ENCODE results near the gene NLRP5.
"Not testable (repeated sequence)": the region's sequence is repeated elsewhere in the genome, so short reads cannot be mapped to it uniquely, and the experiment has no call there.

The NLRP5 gene

DNA sequence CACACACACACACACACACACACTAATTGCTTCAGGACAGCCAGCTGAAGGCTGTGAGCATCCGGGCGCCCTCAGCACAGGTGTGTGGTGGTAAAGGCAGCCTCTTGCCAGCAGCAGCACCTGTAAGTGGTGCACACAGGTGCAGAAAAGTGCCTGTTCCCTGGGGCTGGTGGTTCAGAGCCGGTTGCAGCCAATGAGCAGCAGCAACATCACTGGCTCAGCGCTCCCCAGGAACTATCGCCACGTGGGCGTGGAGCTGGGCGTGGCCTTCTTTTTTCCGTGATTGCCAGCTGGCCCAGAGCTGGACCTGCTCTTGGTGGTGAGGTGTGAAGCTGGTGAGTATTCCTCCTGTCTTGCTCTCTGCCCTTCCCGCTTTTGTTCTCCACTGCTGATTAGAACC lies at the start of gene NLRP5:
Gene NLRP5 (plus strand): TSS at position 289 of the 400 bp plus-strand sequence.
- no peak for DNase-seq

DNA sequence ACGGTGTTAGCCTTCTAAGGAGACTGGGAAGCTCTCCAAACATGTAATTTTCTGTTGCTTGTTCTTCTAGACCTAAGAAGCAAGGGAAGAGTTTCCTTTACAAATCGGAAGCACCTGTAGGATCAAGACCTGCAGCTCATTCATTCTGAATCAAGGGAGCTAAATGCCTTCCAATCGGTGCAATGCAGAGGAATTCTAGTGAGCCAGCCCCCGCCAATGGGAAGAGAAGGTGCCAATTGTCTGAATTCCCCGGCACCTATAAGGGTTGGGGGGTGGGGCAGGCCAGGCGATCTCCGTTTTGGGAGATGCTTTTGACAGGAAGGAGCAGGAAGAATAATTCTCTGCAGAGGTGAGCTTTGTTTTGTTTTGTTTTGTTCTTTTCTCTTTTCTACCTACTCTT lies 47.4 kb upstream of the NLRP5 start:
- DNase-seq, result no peak

DNA sequence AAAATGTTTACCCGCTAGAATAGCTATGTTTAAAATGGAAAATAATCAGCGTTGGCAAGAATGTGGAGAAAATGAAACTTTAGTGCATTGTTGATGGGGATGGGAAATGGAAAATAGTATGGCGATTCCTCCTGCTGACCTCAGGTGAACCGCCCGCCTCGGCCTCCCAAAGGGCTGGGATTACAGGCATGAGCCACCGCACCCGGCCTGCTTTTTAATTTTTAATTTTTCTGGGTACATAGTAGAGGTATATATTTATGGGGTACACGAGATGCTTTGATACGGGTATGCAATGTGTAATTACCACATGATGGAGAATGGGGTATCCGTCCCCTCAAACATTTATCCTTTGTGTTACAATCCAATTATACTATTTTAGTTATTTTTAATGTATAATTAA lies 46.3 kb upstream of the NLRP5 start:
- DNase-seq, result no peak

DNA sequence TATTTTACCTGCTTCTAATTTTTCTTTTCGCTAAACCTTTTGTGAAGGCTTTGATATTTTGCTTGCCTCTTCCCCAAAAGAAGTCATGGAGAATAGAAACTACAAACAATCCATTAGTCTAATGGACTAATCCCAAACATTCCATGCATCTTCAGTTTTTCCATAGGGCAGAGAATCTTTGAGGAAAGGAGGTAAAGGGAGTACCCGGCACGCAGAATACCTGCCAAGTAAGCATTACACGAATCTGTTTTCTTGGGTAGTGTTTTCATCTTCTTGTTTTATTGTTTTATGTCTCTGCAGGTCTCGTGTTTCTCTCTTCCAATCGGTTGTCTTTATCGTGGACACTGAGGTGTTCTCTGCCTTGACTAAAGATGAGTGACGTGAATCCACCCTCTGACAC lies 39.0 kb upstream of the NLRP5 start, which contains the start of gene NLRP8:
Gene NLRP8 (plus strand): TSS at position 301 of the 400 bp plus-strand sequence.
- no peak for DNase-seq

DNA sequence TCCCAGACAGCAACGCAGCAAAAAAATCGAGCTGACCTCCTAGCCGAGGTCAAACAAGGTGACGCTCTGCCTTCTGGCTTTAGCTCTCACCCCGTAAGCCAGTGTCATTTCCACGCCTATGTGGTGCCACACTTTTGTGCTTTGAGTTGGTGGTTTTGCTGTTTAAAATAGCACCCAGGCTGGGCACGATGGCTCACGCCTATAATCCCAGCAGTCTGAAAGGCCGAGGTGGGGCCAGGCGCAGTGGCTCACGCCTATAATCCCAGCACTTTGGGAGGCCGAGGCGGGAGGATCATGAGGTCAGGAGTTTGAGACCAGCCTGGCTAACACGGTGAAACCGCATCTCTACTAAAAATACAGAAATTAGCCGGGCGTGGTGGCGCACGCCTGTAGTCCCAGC lies 36.0 kb upstream of the NLRP5 start:
- DNase-seq, result not testable (repeated sequence)

DNA sequence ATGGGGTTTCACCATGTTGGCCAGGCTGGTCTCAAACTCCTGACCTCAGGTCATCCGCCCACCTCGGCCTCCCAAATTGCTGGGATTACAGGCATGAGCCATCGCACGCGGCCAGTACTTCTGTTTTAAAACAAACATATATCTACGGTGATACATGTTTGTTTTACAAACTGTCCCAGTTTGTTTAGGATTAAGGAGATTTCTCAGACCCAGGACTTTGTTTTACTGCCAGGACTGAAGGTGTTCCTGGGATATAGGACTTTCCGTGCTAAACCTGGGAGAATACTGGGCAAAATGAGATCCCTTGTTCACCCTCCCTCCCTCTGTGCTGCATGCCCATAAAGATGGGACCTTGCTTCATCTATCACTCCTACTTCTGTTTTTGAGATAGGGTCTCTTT lies 30.1 kb upstream of the NLRP5 start:
- no peak for DNase-seq

DNA sequence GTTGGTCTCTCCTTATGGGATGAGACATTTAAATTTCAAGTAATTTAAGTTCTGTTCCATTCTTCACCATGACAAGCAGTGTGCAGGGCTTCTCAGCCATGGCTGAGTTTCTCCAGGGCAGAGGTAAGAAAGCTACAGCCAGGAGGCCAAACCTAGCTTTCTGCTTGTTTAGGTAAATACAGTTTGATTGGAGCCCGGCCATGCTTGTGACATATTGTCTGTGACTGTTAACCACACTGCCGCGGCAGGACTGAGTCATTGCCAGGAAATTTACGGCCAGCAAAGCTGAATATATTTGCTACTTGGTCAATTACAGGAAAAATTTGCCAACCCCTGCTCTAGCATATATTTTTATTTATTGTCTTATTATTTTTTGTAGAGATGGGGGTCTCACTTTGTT lies 28.2 kb upstream of the NLRP5 start:
- no peak for DNase-seq

DNA sequence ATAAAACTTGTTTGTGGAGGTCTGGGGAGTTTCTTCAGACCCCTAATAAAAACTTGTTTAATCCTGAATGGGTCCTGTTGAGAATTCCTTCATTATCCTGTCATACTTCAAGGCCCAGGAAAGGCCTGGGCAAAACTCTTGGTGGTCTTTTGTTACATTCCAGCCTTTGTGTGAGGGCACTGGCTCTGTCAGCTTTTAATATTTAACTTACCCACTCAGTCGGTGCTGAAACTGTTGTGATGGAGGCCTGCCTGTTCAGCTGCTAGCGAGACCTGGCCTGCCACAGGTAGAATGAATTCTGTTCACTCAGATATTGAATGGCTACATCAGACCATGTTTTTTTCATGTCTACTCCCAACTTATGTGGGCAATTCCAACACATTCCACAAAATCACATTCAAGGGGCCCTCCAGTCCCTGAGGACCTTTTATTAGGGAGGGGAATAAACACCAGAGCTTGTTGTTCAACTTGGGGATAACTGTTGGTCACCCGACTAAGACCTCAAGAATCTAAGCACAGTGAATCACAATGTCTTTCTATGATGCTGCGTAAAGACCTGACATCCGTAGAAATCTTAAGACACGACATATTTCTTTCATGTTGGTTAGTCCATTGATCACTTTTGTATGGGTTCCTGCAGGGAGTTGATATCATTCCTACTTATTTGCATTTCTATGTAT lies 26.4 kb upstream of the NLRP5 start:
- no peak for DNase-seq

DNA sequence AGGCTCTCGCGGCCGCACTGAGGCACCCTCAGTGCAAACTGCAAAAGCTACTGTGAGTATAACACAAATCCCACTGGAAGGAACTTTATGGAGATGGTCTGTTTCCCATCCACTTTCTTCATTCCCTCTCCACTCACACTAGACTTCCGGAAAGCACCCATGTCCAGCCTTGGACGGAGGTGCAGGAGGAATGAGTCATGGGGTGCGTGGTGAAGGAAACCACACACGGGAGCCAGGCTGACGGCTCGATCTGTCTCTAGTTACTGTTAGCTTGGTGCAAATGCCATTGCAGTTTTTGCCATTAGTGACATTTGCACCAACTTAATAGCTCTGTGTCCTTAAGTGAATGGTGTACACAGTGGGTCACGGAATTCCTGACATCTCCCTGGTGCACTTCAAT lies 24.4 kb upstream of the NLRP5 start:
- DNase-seq, result no peak

DNA sequence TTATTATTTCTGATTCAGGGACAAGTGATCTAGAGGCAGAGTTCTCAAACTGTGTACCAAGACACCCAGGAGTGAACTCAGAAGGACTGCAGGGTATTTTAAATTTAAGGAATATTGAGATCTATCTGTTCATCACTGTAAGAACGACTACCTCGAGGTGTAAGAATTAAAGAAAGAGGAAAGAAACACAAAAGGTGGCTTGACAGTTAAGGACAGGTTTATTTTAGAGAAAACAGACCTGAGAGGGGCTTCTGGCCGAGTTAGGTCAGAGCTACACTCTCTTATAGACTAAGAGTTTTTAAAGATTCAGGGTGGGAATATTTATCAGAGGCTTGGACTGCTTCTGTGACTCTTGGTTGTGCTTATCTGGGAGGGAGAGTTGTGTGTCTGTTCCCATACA lies 12.6 kb upstream of the NLRP5 start:
- DNase-seq, result no peak

DNA sequence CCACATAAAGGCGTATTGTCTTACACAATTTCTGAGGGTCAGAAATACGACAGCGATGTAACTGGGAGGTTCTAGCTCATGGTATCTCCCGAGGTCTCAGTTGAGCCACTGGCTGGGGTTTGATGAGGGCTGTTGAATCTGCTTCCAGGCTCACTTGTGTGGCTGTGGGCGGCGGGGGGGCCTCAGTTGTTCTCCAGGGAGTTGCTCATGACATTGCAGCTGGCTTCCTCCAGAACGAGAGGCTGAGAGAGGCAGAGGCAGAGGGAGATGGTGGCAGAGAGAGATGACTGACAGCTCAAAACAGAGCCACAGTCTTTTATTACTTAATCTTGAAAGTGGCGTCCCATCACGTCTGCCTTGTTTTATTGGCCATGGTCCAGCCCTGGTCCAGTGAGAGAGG lies 6.2 kb upstream of the NLRP5 start:
- DNase-seq, result no peak

DNA sequence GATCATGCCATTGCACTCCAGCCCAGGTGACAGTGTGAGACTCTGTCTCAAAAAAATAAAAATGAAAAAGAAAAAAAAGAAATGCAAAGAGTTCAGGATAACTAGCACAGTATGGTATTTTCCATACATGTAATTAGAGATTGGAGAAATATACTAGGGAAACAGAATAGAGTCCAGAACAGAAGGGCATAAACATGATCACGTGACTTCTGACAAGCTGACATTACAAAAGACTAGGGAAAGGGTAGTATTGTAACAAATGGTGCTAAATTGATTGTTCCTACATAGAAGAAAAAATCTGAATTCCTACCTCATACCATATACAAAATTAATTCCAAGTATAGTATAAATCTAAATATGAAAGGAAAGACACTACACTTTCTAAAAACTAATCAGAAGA lies 1.3 kb upstream of the NLRP5 start:
- no peak for DNase-seq

DNA sequence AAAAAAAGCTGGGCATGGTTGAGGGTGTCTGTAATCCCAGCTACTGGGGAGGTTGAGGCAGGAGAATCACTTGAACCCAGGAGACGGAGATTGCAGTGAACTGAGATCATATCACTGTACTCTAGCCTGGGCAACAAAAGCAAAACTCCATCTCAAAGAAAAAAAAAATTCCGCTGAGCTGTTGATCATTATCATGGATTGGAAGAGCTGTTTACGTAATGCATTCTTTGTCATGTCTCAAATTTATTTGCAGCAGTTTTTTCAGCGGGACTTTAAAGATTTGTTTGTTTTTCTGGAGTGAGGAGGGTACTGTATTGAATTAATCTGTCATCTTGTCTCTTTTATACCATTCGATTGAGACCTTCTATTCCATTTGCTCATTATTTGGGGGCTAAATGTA lies 4.3 kb downstream of the NLRP5 start:
- DNase-seq, result no peak

DNA sequence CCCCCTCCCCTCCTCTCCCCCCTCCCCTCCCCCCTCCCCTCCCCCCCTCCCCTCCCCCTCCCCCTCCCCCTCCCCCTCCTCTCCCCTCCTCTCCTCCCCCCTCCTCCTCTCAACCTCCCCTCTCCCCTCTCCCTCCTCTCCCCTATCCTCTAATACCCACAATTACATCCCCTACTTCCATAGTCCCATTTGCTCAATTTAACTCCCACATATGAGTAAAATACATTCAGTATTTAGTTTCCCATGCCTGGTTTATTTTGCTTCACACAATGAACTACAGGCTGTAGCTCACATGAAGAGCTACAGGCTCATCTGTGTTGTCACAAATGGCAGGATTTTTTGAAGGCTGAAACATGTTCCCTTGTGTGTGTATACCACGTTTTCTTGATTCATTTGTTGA lies 6.9 kb downstream of the NLRP5 start:
- DNase-seq, result no peak

DNA sequence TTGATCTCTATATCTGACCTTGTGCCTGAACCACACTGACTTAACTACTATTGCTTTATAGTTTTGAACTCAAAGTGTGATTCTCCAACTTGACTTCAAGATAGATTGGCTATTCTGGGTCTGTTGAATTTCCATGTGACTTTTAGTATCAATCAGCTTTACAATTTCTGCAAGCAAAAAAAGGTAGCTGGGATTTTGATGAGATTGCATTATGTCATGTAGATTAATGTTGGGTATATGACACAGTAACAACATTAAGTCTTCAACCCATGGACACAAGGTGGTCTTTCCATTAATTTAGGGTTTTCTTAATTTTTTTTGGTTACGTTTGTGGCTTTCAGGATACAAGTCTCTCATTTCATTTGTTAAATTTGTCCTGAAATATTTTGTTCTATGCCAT lies 28.2 kb downstream of the NLRP5 start:
- no peak for DNase-seq

DNA sequence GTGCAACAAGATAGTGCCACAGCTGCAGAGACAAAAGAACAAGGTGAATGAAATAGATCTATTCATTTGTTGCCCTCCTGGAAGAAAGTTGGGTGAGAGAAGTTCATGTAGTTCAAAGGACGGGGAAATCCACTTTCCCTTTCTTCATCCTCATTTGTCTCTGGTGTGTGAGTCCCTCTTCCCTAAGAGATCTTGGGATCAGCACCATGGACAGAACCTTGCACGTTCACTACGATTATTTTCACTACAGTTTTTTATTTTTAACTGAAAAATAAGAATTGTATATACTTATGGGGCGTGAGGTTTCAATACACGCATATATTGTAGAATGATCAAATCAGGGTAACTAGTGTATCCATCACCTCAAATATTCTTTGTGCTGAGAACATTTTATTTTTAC lies 29.2 kb downstream of the NLRP5 start:
- no peak for DNase-seq

DNA sequence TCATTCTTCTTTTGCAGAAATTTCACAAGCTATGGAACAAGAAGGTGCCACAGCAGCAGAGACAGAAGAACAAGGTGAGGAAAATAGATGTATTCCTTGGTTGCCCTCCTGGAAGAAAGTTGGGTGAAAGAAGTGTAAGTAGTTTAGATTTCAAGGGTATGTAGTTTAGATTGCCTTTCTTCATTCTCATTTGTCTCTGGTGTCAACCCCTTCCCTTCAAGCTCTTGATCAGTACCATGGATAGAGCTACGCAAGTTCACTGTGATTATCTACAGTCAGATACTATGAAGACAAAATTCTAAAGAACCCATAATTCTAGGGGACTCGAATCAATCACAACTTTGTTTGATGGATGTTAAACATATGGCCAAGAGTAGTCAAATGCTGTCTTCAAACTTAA lies 32.8 kb downstream of the NLRP5 start:
- not testable (repeated sequence) for DNase-seq

DNA sequence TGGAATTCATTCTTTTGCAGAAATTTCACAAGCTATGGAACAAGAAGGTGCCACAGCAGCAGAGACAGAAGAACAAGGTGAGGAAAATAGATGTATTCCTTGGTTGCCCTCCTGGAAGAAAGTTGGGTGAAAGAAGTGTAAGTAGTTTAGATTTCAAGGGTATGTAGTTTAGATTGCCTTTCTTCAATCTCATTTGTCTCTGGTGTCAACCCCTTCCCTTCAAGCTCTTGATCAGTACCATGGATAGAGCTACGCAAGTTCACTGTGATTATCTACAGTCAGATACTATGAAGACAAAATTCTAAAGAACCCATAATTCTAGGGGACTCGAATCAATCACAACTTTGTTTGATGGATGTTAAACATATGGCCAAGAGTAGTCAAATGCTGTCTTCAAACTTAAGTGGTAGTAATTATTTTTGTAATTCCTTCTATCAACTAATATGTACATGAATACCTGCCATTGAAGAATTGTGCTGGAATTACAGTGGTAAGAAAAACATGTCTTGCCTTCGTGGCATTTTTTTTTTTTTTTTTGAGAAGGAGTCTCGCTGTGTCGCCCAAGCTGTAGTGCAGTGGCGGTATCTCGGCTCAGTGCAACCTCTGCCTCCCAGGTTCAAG lies 33.9 kb downstream of the NLRP5 start:
- not testable (repeated sequence) for DNase-seq

DNA sequence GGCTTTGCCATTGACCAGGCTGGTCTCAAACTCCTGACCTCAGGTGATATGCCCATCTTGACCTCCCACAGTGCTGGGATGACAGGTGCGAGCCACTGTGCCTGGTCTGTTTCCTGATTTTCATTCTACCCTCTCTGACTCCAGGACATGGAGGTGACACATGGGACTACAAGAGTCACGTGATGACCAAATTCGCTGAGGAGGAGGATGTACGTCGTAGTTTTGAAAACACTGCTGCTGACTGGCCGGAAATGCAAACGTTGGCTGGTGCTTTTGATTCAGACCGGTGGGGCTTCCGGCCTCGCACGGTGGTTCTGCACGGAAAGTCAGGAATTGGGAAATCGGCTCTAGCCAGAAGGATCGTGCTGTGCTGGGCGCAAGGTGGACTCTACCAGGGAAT lies 40.2 kb downstream of the NLRP5 start:
- no peak for DNase-seq

DNA sequence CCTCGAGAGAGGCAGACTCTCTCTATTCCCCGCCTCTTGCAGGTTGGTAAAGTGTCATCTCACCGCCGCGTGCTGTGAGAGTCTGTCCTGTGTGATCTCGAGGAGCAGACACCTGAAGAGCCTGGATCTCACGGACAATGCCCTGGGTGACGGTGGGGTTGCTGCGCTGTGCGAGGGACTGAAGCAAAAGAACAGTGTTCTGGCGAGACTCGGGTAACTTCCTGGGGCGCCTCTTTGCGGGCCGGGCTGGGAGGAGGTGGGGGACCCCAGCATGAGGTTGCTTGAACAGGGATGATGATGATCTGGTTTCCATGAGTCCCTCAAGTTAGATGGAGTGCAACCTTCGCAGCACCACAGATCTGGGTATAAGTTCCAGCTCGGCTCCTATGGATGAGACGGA lies 67.0 kb downstream of the NLRP5 start:
- DNase-seq, result no peak

DNA sequence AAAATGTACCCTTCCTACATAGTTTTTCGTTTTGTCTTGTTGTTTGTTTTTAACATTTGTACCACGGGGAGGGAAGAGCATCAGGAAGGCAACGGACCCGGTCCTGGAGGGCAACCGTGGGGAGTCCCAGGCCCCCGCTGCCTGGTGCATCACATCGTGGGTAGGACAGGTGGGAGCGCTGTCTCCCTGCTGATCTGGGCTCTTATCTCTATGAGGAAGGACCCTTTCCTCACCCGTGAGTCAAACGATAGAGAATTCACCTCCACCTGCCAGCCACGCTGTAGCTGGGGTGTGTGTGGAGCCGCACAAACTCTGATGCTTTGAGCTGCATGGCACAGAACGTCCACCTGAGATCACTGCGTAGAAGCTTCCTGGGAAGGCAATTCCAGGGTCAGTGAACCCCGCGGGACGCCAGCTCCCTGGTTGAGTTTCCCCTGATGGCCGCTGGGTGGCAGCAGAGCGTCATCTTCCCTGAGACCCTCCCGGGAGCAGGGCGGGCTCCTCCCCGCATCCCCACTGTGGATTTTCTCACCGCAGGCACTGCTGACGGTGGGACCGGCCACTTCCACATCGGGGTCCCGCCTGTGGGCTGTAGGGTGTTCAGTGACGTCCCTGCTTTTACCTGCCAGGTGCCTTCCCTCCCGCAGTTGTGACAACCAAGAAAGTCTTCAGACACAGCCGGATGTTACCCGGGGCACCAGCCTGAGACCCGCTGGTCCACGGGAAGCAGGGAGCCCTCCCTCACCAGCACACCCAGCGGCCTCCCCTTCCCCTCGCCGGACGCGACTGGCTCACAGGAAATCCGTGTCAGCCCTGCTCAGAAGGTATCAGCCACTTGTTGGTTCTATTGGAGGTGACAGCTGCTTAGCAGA lies 79.8 kb downstream of the NLRP5 start:
- DNase-seq, result peak; percentile 57

DNA sequence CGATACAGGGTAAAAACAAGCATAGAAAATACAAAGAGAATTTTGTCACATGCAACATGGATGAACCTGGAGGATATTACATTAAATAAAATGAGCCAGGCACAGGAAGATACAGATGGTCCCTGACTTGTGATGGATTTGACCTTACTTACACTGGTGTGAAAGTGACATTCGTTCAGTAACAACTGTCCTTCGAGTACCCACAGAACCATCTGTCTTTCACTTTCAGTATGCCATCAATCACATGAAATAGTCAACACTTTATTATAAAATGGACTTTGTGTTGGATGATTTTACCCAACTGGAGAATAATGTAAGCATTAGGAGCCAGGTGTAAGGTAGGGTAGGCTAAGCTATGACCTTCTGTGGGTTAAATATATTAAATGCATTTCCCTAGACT lies 83.1 kb downstream of the NLRP5 start:
- DNase-seq, result no peak

DNA sequence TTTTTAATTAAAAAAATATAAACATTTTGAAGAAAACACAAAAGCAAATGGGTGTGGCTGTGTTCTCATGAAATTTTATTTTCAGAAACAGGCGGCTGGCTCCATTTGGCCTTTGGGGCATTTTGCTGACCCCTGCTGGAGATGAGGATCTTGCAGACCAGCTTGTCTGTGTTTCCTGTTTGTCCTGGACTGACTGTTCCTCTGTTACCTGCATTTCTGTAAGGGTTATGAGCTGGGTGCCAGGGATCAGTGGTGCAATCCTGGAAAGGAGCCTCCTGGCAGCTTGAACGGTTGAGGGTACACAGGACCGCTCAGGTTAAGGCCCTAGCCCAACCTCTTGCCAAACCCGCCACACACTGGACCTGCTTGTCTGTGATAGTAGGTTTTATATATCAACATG lies 84.6 kb downstream of the NLRP5 start:
- no peak for DNase-seq

DNA sequence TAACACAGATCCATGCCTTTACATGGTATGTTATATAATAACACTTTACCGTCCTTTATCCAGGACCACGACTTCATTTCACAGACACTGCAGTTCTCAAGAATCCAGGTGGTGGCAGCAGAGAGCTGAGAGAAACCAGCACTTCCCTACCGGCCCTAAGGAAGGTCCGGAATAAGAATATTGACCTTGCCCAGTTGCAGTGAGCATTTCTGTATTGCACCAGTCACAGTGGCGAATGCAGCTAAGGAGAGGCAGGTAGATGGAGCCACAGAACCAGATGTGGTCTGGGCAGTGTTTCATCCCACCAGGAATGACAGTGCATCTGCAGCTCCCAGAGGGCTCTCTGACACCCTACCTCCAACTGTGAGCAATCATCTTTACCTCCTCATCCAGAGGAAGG lies 89.9 kb downstream of the NLRP5 start:
- DNase-seq, result peak; percentile 18

All from NCI-H345 (cell line).